GM21423 (cell line): ENCODE results near the gene HTR2A.

Experiments
- ATAC-seq: cut with Tn5 transposase; IDR thresholded peaks from one replicate; pipeline ENCODE4 v1.9.1; 2021; ENCODE audit warnings: mild to moderate bottlenecking, moderate library complexity; ENCODE audit not compliant: unreplicated experiment

HTR2A gene

GRCh38 chr13:46871557-46871956 is 25.3 kb downstream of the HTR2A start:
- no peak for ATAC-seq

- no peak for ATAC-seq
Observed at GRCh38 chr13:46868091-46868490, 28.8 kb downstream of the HTR2A start.

GRCh38 chr13:46866150-46866549 is 30.7 kb downstream of the HTR2A start:
- ATAC-seq, result no peak

GRCh38 chr13:46864941-46865340 is 31.9 kb downstream of the HTR2A start:
- no peak for ATAC-seq

GRCh38 chr13:46861959-46862358 is 34.9 kb downstream of the HTR2A start:
- no peak for ATAC-seq

GRCh38 chr13:46860722-46861121 is 36.1 kb downstream of the HTR2A start:
- ATAC-seq, result no peak

GRCh38 chr13:46858776-46859175 is 38.1 kb downstream of the HTR2A start:
- ATAC-seq, result no peak

- ATAC-seq, result no peak
Observed at GRCh38 chr13:46858163-46858562, 38.7 kb downstream of the HTR2A start.

GRCh38 chr13:46855664-46856063 is 41.2 kb downstream of the HTR2A start:
- no peak for ATAC-seq

- ATAC-seq, result peak; percentile 76
Observed at GRCh38 chr13:46855166-46855565, 41.7 kb downstream of the HTR2A start.

GRCh38 chr13:46852168-46852567 is 44.7 kb downstream of the HTR2A start:
- ATAC-seq, result no peak

GRCh38 chr13:46850214-46850613 is 46.6 kb downstream of the HTR2A start:
- no peak for ATAC-seq

- ATAC-seq, result no peak
Observed at GRCh38 chr13:46846726-46847125, 50.1 kb downstream of the HTR2A start.

- ATAC-seq, result no peak
Observed at GRCh38 chr13:46845146-46845545, 51.7 kb downstream of the HTR2A start.

GRCh38 chr13:46844431-46844830 is 52.4 kb downstream of the HTR2A start:
- ATAC-seq, result no peak

- ATAC-seq, result no peak
Observed at GRCh38 chr13:46839399-46839798, 57.5 kb downstream of the HTR2A start.

- ATAC-seq, result no peak
Observed at GRCh38 chr13:46834657-46835056, 62.2 kb downstream of the HTR2A start.

GRCh38 chr13:46831588-46832194 is 65.2 kb downstream of the HTR2A start:
- ATAC-seq, result peak; percentile 55

- no peak for ATAC-seq
Observed at GRCh38 chr13:46830405-46831005, 66.3 kb downstream of the HTR2A start.

GRCh38 chr13:46822551-46822950 is 74.3 kb downstream of the HTR2A start:
- ATAC-seq, result no peak

GRCh38 chr13:46817838-46818476 is 78.9 kb downstream of the HTR2A start:
- no peak for ATAC-seq

- ATAC-seq, result no peak
Observed at GRCh38 chr13:46817095-46817494, 79.8 kb downstream of the HTR2A start.
